Activated T-helper 17 cell treated with anti-CD3 and anti-CD28 coated beads, Interleukin-2, amount 50 U/mL, for 72 hours (primary cell): ENCODE data around the gene ALKBH1. TPM values are rescaled to one million over a fixed set of nuclear protein-coding genes. Genes with fewer than 3 reads are reported as not detected.
A peak's percentile ranks its signal among the peaks of the same experiment; 100 is the strongest.
"Not testable (repeated sequence)": the region's sequence is repeated elsewhere in the genome, so short reads cannot be mapped to it uniquely, and the experiment has no call there.

Source experiments
- ATAC-seq: fragments of 150-1000 bp; cut with Tn5 transposase; replicated peaks from 2 replicates; pipeline ENCODE4 v1.10.0; 2021; ENCODE audit warnings: mild to moderate bottlenecking, moderate library complexity
- H3K27ac Mint-ChIP-seq: one replicate; pipeline ENCODE4 v1.8.0; 2022; ENCODE audit warnings: mixed read lengths
- H3K27me3 Mint-ChIP-seq: one replicate; pipeline ENCODE4 v1.8.0; 2022; ENCODE audit warnings: mixed read lengths
- H3K36me3 Mint-ChIP-seq: one replicate; pipeline ENCODE4 v1.8.0; 2022; ENCODE audit warnings: low read depth, mild to moderate bottlenecking, mixed read lengths
- H3K4me1 Mint-ChIP-seq: one replicate; pipeline ENCODE4 v1.8.0; 2022; ENCODE audit warnings: mixed read lengths
- H3K4me3 Mint-ChIP-seq: one replicate; pipeline ENCODE4 v1.8.0; 2022; ENCODE audit warnings: mild to moderate bottlenecking, mixed read lengths
- H3K9me3 Mint-ChIP-seq: one replicate; pipeline ENCODE4 v1.8.0; 2022; ENCODE audit warnings: mixed read lengths
- total RNA-seq, 2 donors: library from RNA; stranded (reverse); gene quantifications; one replicate each; pipeline ENCODE4 v1.2.3, GENCODE V29; 2022

ALKBH1 gene
- total RNA-seq, 2 donors from 2014 or later, result 13.2 to 19.8 TPM

DNA sequence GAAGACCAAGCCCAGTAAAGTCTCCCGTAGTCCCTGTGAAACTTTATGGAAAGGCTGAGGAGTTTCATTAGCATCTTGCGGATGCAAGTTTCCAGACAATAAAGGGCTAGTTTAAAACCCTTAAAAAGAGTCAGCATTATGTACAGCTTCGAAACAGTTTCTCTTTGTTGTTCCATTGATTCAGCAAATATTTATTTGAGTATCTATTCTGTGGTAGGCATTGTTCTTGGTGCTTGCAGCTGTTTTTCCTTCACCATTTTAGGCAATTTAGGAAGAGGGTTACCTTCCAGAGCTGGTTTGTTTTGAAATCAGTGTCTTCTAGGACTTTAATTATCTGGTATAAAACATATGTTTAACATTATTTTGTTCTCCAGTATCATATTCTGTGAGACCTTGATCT, 1.6 kb upstream of the ALKBH1 start:
- Mint-ChIP-seq H3K4me1 (peaks cover 28% of the 10 kb centered on the region), H3K36me3 (peaks cover 80% of the 10 kb centered on the region), H3K27ac (peak overlapping the region; percentile 93), H3K27me3 (no peaks in the 10 kb centered on the region), H3K9me3 (no peaks in the 10 kb centered on the region), H3K4me3 (peak overlapping the region; percentile 88)
- no peak for ATAC-seq

GRCh38 chr14:77708749-77709148, 926 bp upstream of the ALKBH1 start:
- Mint-ChIP-seq H3K4me3 (peak overlapping the region; percentile 88), H3K4me1 (peaks cover 28% of the 10 kb centered on the region), H3K9me3 (no peaks in the 10 kb centered on the region), H3K27ac (peak overlapping the region; percentile 93), H3K36me3 (peaks cover 80% of the 10 kb centered on the region), H3K27me3 (no peaks in the 10 kb centered on the region)
- ATAC-seq, result no peak

GRCh38 chr14:77707355-77707723, 484 bp downstream of the ALKBH1 start:
- H3K36me3 Mint-ChIP-seq, result peaks cover 80% of the 10 kb centered on the region
- H3K9me3 Mint-ChIP-seq, result no peaks in the 10 kb centered on the region
- ATAC-seq, result peak; percentile 12
- H3K4me1 Mint-ChIP-seq, result peaks cover 28% of the 10 kb centered on the region
- H3K27me3 Mint-ChIP-seq, result no peaks in the 10 kb centered on the region
- H3K4me3 Mint-ChIP-seq, result peak overlapping the region; percentile 88
- peak overlapping the region; percentile 93 for H3K27ac Mint-ChIP-seq

- Mint-ChIP-seq H3K4me1 (no peaks in the 10 kb centered on the region), H3K27ac (no peak overlapping the region), H3K4me3 (no peak overlapping the region), H3K36me3 (peaks cover 89% of the 10 kb centered on the region), H3K27me3 (no peaks in the 10 kb centered on the region), H3K9me3 (no peaks in the 10 kb centered on the region)
- ATAC-seq, result no peak
Measured at GRCh38 chr14:77691259-77691658, 16.6 kb downstream of the ALKBH1 start.

GRCh38 chr14:77682158-77682553, 25.7 kb downstream of the ALKBH1 start:
- no peaks in the 10 kb centered on the region for H3K27me3 Mint-ChIP-seq
- peaks cover 5% of the 10 kb centered on the region for H3K4me1 Mint-ChIP-seq
- H3K9me3 Mint-ChIP-seq, result no peaks in the 10 kb centered on the region
- ATAC-seq, result no peak
- peaks cover 88% of the 10 kb centered on the region for H3K36me3 Mint-ChIP-seq
- no peak overlapping the region for H3K27ac Mint-ChIP-seq
- H3K4me3 Mint-ChIP-seq, result no peak overlapping the region

GRCh38 chr14:77681196-77682157, 26.3 kb downstream of the ALKBH1 start:
- Mint-ChIP-seq H3K4me1 (peaks cover 5% of the 10 kb centered on the region), H3K27ac (no peak overlapping the region), H3K36me3 (peaks cover 86% of the 10 kb centered on the region), H3K4me3 (no peak overlapping the region), H3K27me3 (no peaks in the 10 kb centered on the region), H3K9me3 (no peaks in the 10 kb centered on the region)
- ATAC-seq, result no peak

DNA sequence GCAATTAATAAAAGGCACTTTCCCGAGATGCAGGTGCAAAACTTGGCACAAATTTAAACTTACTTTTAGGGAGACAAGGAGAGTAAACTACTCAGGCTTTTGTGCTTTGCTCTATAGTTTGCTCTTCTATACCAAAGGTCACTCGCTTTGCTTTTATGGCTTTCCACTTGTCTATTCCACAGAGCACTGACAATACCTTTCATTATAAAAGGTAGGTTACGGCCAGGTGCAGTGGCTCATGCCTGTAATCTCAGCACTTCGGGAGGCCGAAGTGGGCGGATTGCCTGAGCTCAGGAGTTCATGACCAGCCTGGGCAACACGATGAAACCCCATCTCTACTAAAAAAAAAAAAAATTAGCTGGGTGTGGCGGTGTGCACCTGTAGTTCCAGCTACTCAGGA, 32.9 kb downstream of the ALKBH1 start:
- no peaks in the 10 kb centered on the region for H3K27me3 Mint-ChIP-seq
- H3K4me1 Mint-ChIP-seq, result no peaks in the 10 kb centered on the region
- peaks cover 77% of the 10 kb centered on the region for H3K36me3 Mint-ChIP-seq
- no peak for ATAC-seq
- no peak overlapping the region for H3K27ac Mint-ChIP-seq
- no peaks in the 10 kb centered on the region for H3K9me3 Mint-ChIP-seq
- no peak overlapping the region for H3K4me3 Mint-ChIP-seq

GRCh38 chr14:77673193-77673592, 34.6 kb downstream of the ALKBH1 start:
- H3K4me1 Mint-ChIP-seq, result no peaks in the 10 kb centered on the region

DNA sequence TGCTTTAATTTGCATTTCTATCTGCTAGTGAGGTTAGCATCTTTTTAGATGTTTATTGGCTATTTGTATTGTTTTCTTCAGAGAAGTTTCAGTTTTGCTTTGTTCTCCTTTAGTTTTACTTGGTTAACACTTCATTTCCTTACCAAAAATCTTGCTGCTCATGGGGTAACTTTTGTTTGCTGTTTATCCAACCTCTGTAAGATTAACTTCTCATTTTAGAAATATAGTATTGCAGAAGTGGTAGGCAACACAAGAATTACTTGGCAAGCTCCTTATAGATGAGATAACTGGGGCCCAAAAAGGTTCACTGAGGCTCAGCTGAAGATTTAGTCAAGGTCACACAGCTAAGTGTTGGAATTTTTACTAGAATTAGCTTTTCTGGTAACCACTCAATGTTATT, 40.5 kb downstream of the ALKBH1 start:
- peaks cover 4% of the 10 kb centered on the region for H3K36me3 Mint-ChIP-seq
- no peak overlapping the region for H3K27ac Mint-ChIP-seq
- ATAC-seq, result no peak
- no peaks in the 10 kb centered on the region for H3K27me3 Mint-ChIP-seq
- no peak overlapping the region for H3K4me3 Mint-ChIP-seq
- no peaks in the 10 kb centered on the region for H3K4me1 Mint-ChIP-seq
- H3K9me3 Mint-ChIP-seq, result no peaks in the 10 kb centered on the region

More at GRCh38 chr14:77673193-77673592, 34.6 kb downstream of the ALKBH1 start:
- Mint-ChIP-seq H3K27ac (no peak overlapping the region), H3K9me3 (no peaks in the 10 kb centered on the region), H3K4me3 (no peak overlapping the region), H3K27me3 (no peaks in the 10 kb centered on the region), H3K36me3 (peaks cover 60% of the 10 kb centered on the region)
- no peak for ATAC-seq

- peak; percentile 18 for ATAC-seq
- Mint-ChIP-seq H3K9me3 (no peaks in the 10 kb centered on the region), H3K36me3 (no peaks in the 10 kb centered on the region), H3K27me3 (no peaks in the 10 kb centered on the region), H3K4me1 (no peaks in the 10 kb centered on the region), H3K27ac (no peak overlapping the region), H3K4me3 (no peak overlapping the region)
Measured at GRCh38 chr14:77663293-77663692, 44.5 kb downstream of the ALKBH1 start.

DNA sequence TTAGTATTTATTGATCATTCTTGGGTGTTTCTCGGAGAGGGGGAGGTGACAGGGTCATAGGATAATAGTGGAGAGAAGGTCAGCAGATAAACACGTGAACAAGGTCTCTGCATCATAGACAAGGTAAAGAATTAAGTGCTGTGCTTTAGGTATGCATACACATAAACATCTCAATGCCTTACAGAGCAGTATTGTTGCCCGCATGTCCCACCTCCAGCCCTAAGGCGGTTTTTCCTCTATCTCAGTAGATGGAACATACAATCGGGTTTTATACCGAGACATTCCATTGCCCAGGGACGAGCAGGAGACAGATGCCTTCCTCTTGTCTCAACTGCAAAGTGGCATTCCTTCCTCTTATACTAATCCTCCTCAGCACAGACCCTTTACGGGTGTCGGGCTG, 46.3 kb downstream of the ALKBH1 start:
- H3K9me3 Mint-ChIP-seq, H3K4me1 Mint-ChIP-seq, H3K27me3 Mint-ChIP-seq, ATAC-seq, H3K27ac Mint-ChIP-seq, H3K4me3 Mint-ChIP-seq, H3K36me3 Mint-ChIP-seq: not testable (repeated sequence)

DNA sequence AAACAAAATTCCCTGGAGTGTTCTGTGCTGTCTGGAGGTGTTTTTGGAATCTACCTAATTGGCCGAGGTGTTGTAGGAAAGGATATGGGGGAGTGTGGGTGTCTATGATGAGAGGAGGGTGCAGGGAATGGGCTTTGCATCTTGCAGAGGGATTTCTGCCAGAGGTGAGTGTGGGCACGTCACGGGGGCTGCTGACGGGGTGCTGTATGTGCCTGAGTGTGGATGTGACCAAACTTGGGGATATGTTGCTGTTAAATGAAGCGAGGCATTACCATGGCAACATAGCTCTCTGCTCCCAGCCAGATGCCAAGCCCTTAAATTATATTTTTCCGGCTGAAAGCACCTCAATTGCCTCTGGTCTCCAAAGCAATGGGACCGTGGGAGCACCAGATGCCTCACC, 47.1 kb downstream of the ALKBH1 start:
- Mint-ChIP-seq H3K9me3 (no peaks in the 10 kb centered on the region), H3K4me1 (no peaks in the 10 kb centered on the region)

DNA sequence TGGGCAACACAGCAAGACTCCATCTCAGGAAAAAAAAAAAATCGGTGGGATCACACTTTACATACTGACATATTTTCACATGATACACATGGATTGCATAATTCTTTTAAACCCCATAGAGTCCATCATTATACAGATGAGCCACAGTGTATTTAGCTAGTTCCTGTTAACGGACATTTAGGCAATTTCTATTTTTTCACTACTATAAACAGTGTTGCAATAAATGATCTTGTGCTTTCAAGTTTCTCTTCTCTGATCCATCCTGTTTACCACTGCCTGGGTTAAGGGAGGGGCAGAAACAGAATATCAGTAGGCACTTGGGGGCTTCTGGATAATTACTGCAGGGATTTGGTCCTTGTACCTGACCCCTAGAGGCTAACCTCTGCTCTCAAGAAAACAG, 48.0 kb downstream of the ALKBH1 start:
- H3K27ac Mint-ChIP-seq, result no peak overlapping the region
- no peak for ATAC-seq
- H3K27me3 Mint-ChIP-seq, result no peaks in the 10 kb centered on the region
- H3K36me3 Mint-ChIP-seq, result no peaks in the 10 kb centered on the region
- H3K9me3 Mint-ChIP-seq, result no peaks in the 10 kb centered on the region
- H3K4me3 Mint-ChIP-seq, result no peak overlapping the region
- peaks cover 5% of the 10 kb centered on the region for H3K4me1 Mint-ChIP-seq

More for the DNA sequence above, 47.1 kb downstream of the ALKBH1 start:
- Mint-ChIP-seq H3K27ac (no peak overlapping the region), H3K36me3 (no peaks in the 10 kb centered on the region), H3K4me3 (no peak overlapping the region), H3K27me3 (no peaks in the 10 kb centered on the region)
- ATAC-seq, result no peak

DNA sequence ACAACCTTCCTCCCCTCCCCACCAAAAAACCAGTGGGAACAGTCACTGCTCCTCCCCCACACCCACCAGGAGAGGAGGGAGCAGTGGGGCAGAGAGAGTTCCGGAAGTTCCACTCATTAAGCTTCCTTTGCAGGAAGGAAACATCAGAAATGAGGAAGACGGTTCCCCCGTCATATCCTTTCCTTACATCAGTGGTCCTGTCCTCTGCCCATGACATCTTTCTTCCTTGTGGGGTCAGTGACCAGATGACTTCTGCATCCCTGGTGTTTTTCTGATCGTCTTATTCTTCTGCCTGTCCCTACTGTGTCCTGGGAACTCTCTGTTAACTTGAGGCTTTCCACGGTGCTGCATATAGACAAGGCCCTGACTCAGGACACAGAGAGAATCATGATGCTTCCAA, 50.5 kb downstream of the ALKBH1 start:
- Mint-ChIP-seq H3K36me3 (no peaks in the 10 kb centered on the region), H3K4me3 (no peak overlapping the region), H3K4me1 (peaks cover 5% of the 10 kb centered on the region), H3K27me3 (no peaks in the 10 kb centered on the region), H3K27ac (no peak overlapping the region), H3K9me3 (no peaks in the 10 kb centered on the region)
- no peak for ATAC-seq

GRCh38 chr14:77654001-77654441, 53.8 kb downstream of the ALKBH1 start:
- Mint-ChIP-seq H3K27ac (no peak overlapping the region), H3K4me3 (no peak overlapping the region), H3K36me3 (no peaks in the 10 kb centered on the region), H3K4me1 (peaks cover 5% of the 10 kb centered on the region), H3K9me3 (no peaks in the 10 kb centered on the region), H3K27me3 (no peaks in the 10 kb centered on the region)
- ATAC-seq, result no peak
